ENCODE results near the gene JMY. TPM values are rescaled to one million over a fixed set of nuclear protein-coding genes. Genes with fewer than 3 reads are reported as not detected.

The JMY gene
- total RNA-seq, 2 experiments from 2014 or later, result 73.3 to 73.5 TPM

DNA sequence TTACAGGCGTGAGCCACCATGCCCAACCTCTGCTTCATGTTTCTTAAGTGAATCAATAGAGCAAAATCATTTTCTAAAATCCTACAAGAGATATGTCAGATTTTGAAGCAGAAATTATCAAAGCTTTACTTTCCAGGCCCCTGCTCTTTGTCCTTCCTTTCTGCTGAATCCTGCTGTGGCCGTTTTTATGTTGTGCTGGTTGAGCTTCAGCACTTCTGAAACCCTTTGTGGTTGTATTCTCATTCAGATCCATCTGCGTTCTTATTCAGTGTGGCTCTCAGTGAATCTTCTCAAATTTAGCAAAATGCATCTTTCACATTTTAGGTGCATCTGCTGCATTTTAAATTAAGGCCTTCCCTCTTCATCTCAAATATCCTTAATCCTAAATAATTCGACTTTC is 26.0 kb downstream of the JMY start:
- Mint-ChIP-seq H3K36me3 (ENCODE audit: low read depth) (peaks cover 12% of the 10 kb centered on the region), H3K27me3 (no peaks in the 10 kb centered on the region), H3K4me3 (no peak overlapping the region), H3K9me3 (no peaks in the 10 kb centered on the region), H3K4me1 (ENCODE audit: low read depth) (peaks cover 43% of the 10 kb centered on the region), H3K27ac (no peak overlapping the region)
- intact Hi-C loops (cut with DNase I, micrococcal nuclease), result no loop called here
- ChIA-PET POLR2A (no interaction called here), CTCF (no interaction called here)
- Histone ChIP-seq H3K4me3 (ENCODE audit: low read length) (no peak overlapping the region), H3K27me3 (ENCODE audit: control insufficient read depth in 1 of 2, insufficient read depth in 2 of 2, low read length in 2 of 2) (no peaks in the 10 kb centered on the region), H3K36me3 (ENCODE audit: insufficient read depth, low read length) (peaks cover 7% of the 10 kb centered on the region), H3K9me3 (ENCODE audit: control insufficient read depth in 1 of 2, insufficient read depth in 1 of 2, low read length in 2 of 2) (peaks cover 0 to 11% of the 10 kb centered on the region in 2 experiments), H3K4me1 (ENCODE audit: insufficient read depth, low read length) (peaks cover 32% of the 10 kb centered on the region), H3K27ac (ENCODE audit: low read depth in 1 of 2, low read length in 2 of 2) (no peak overlapping the region)
- TF ChIP-seq, protein P1, sequence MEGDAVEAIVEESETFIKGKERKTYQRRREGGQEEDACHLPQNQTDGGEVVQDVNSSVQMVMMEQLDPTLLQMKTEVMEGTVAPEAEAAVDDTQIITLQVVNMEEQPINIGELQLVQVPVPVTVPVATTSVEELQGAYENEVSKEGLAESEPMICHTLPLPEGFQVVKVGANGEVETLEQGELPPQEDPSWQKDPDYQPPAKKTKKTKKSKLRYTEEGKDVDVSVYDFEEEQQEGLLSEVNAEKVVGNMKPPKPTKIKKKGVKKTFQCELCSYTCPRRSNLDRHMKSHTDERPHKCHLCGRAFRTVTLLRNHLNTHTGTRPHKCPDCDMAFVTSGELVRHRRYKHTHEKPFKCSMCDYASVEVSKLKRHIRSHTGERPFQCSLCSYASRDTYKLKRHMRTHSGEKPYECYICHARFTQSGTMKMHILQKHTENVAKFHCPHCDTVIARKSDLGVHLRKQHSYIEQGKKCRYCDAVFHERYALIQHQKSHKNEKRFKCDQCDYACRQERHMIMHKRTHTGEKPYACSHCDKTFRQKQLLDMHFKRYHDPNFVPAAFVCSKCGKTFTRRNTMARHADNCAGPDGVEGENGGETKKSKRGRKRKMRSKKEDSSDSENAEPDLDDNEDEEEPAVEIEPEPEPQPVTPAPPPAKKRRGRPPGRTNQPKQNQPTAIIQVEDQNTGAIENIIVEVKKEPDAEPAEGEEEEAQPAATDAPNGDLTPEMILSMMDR (IDR thresholded peaks at IDR 0.05), result no peak
- ATAC-seq (ENCODE audit: poor library complexity) (no peak), DNase-seq (no peak)

DNA sequence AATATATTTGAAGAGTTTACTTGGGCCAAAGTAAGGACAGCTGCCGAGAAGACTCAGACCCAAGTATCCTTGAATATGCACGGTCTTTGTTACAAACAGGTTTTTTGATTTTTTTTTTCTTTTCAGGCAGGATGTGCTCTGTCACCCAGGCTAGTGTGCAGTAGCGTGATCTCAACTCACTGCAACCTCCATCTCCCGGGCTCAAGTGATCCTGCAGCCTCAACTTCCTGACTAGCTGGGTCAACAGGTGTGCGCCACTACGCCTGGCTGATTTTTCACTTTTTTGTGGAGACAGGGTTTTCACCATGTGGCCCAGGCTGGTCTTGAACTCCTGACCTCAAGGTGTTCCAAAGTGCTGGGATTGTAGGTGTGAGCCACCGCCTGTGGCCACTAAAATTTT is 27.4 kb downstream of the JMY start:
- H3K27me3 ChIP-seq (ENCODE audit: control insufficient read depth in 1 of 2, insufficient read depth in 2 of 2, low read length in 2 of 2), result no peaks in the 10 kb centered on the region
- intact Hi-C loops (cut with DNase I, micrococcal nuclease), result no loop called here
- no peak overlapping the region for H3K27ac ChIP-seq (ENCODE audit: low read depth in 1 of 2, low read length in 2 of 2)
- no peaks in the 10 kb centered on the region for H3K9me3 Mint-ChIP-seq
- TF ChIP-seq, protein P1 (IDR thresholded peaks at IDR 0.05), result no peak
- H3K36me3 ChIP-seq (ENCODE audit: insufficient read depth, low read length), result peaks cover 7% of the 10 kb centered on the region
- H3K9me3 ChIP-seq (ENCODE audit: control insufficient read depth in 1 of 2, insufficient read depth in 1 of 2, low read length in 2 of 2), result peaks cover 0 to 11% of the 10 kb centered on the region in 2 experiments
- peaks cover 22% of the 10 kb centered on the region for H3K36me3 Mint-ChIP-seq (ENCODE audit: low read depth)
- peaks cover 43% of the 10 kb centered on the region for H3K4me1 Mint-ChIP-seq (ENCODE audit: low read depth)
- H3K4me3 Mint-ChIP-seq, result no peak overlapping the region
- ChIA-PET POLR2A (no interaction called here), CTCF (no interaction called here)
- peaks cover 32% of the 10 kb centered on the region for H3K4me1 ChIP-seq (ENCODE audit: insufficient read depth, low read length)
- DNase-seq, result peak in 2 of 14 experiments; percentile 11 to 16
- ATAC-seq (ENCODE audit: poor library complexity), result peak; percentile 30
- H3K27me3 Mint-ChIP-seq, result no peaks in the 10 kb centered on the region
- H3K4me3 ChIP-seq (ENCODE audit: low read length), result no peak overlapping the region
- H3K27ac Mint-ChIP-seq, result no peak overlapping the region

DNA sequence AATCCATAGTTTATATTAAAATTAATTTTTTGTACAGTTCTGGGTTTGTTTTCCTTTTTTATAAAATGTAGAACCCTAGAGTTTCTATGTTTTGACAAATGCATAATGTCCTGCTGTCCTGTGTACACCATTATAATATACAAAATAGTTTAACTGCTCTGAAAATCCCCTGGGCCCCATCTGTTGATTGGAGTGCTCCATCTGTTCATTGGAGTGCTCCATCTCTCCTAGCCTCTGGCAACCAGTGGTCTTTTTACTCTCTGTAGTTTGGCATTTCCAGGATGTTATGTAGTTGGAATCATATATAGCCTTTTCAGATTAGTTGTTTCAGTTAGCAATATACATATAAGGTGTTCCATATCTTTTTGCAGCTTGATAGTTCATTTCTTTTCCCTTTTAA is 31.2 kb downstream of the JMY start:
- H3K27me3 ChIP-seq (ENCODE audit: control insufficient read depth in 1 of 2, insufficient read depth in 2 of 2, low read length in 2 of 2), result no peaks in the 10 kb centered on the region
- H3K4me1 Mint-ChIP-seq (ENCODE audit: low read depth), result peaks cover 62% of the 10 kb centered on the region
- TF ChIP-seq, protein P1 (IDR thresholded peaks at IDR 0.05), result no peak
- CTCF ChIA-PET, result no interaction called here
- no peaks in the 10 kb centered on the region for H3K9me3 ChIP-seq (ENCODE audit: control insufficient read depth in 1 of 2, insufficient read depth in 1 of 2, low read length in 2 of 2)
- H3K4me3 Mint-ChIP-seq, result no peak overlapping the region
- ATAC-seq (ENCODE audit: poor library complexity) (no peak), DNase-seq (no peak)
- peaks cover 9% of the 10 kb centered on the region for H3K4me1 ChIP-seq (ENCODE audit: insufficient read depth, low read length)
- H3K27ac ChIP-seq (ENCODE audit: low read depth in 1 of 2, low read length in 2 of 2), result no peak overlapping the region
- no peak overlapping the region for H3K27ac Mint-ChIP-seq
- intact Hi-C loops (cut with DNase I, micrococcal nuclease), result no loop called here
- H3K27me3 Mint-ChIP-seq, result no peaks in the 10 kb centered on the region
- H3K36me3 Mint-ChIP-seq (ENCODE audit: low read depth), result peaks cover 45% of the 10 kb centered on the region
- H3K36me3 ChIP-seq (ENCODE audit: insufficient read depth, low read length), result no peaks in the 10 kb centered on the region
- no peak overlapping the region for H3K4me3 ChIP-seq (ENCODE audit: low read length)
- peaks cover 2% of the 10 kb centered on the region for H3K9me3 Mint-ChIP-seq
- POLR2A ChIA-PET, result no interaction called here

Measured in CD4-positive, alpha-beta T cell (primary cell).